Measurements from ENCODE around the gene IMPACT. TPM values are rescaled to one million over a fixed set of nuclear protein-coding genes. Genes with fewer than 3 reads are reported as not detected.

The IMPACT gene
- total RNA-seq (2022) (25.8 and 29.9 TPM in 2 replicates), Bru-seq, nascent RNA (percentile 78 among the genes with signal in this experiment), BruChase-seq, experiment 1, labeled RNA remaining after a 6-hour chase (percentile 77 among the genes with signal in this experiment), BruChase-seq, experiment 2, labeled RNA remaining after a 2-hour chase (percentile 68 among the genes with signal in this experiment)
- long read RNA-seq, transcript IMPACT-201 (11 exons, 3,792 nt) = major isoform, 22 of 28 reads
- long read RNA-seq, partial matches to known transcripts = 2 of 28 reads
- long read RNA-seq, other reads (novel, unspliced or antisense) = 4 of 28 reads

GRCh38 chr18:24426398-24427294 is at the start of gene IMPACT:
Gene IMPACT (plus strand): TSS chr18:24426670. CDS start chr18:24426757, 87 bp downstream.
- peaks cover 23% of the 10 kb centered on the region for H3K36me3 Mint-ChIP-seq (ENCODE audit: insufficient read depth, unreplicated experiment)
- DNase-seq = peak; percentile 94
- H3K27me3 Mint-ChIP-seq (ENCODE audit: unreplicated experiment) = peaks cover 24% of the 10 kb centered on the region
- intact Hi-C loops (cut with micrococcal nuclease; ENCODE audit: unreplicated experiment) = no loop called here
- H3K27ac Mint-ChIP-seq (ENCODE audit: unreplicated experiment) = peak within 1 kb of the TSS; percentile 98
- no peaks in the 10 kb centered on the region for H3K4me1 Mint-ChIP-seq (ENCODE audit: low read depth, unreplicated experiment)
- CTCF ChIA-PET = interaction anchor here (0.6 to 1.4 kb wide), 6 partner anchors 16 to 1282 kb away, joined by 3 to 5 read pairs (median 3); partner anchors contain the start of gene OSBPL1A
- H3K4me3 Mint-ChIP-seq (ENCODE audit: low read depth, unreplicated experiment) = peak within 1 kb of the TSS; percentile 87
- TF ChIP-seq CTCF (IDR thresholded peaks at IDR 0.05; ENCODE audit: unreplicated experiment) = no peak
- H3K9me3 Mint-ChIP-seq (ENCODE audit: low read depth, unreplicated experiment) = no peaks in the 10 kb centered on the region
- BruUV-seq (replicated peaks) = no TSS peak

- intact Hi-C loops (cut with micrococcal nuclease; ENCODE audit: unreplicated experiment) = no loop called here
- Mint-ChIP-seq H3K4me3 (ENCODE audit: low read depth, unreplicated experiment) (no peak overlapping the region), H3K27me3 (ENCODE audit: unreplicated experiment) (no peaks in the 10 kb centered on the region), H3K4me1 (ENCODE audit: low read depth, unreplicated experiment) (peaks cover 7% of the 10 kb centered on the region), H3K9me3 (ENCODE audit: low read depth, unreplicated experiment) (no peaks in the 10 kb centered on the region), H3K36me3 (ENCODE audit: insufficient read depth, unreplicated experiment) (no peaks in the 10 kb centered on the region), H3K27ac (ENCODE audit: unreplicated experiment) (no peak overlapping the region)
- no peak for TF ChIP-seq CTCF (IDR thresholded peaks at IDR 0.05; ENCODE audit: unreplicated experiment)
- CTCF ChIA-PET = interaction anchor here (0.6 kb wide), 2 partner anchors 17 to 61 kb away, joined by 3 to 5 read pairs; no protein-coding TSS in a partner anchor
- BruUV-seq (replicated peaks) = no TSS peak
- no peak for DNase-seq
Measured at GRCh38 chr18:24378598-24378997, 47.9 kb upstream of the IMPACT start.

GRCh38 chr18:24380163-24380747 is 46.2 kb upstream of the IMPACT start:
- H3K36me3 Mint-ChIP-seq (ENCODE audit: insufficient read depth, unreplicated experiment) = no peaks in the 10 kb centered on the region
- intact Hi-C loops (cut with micrococcal nuclease; ENCODE audit: unreplicated experiment) = no loop called here
- CTCF ChIA-PET = no interaction called here
- BruUV-seq (replicated peaks) = no TSS peak
- H3K27ac Mint-ChIP-seq (ENCODE audit: unreplicated experiment) = no peak overlapping the region
- H3K27me3 Mint-ChIP-seq (ENCODE audit: unreplicated experiment) = no peaks in the 10 kb centered on the region
- H3K9me3 Mint-ChIP-seq (ENCODE audit: low read depth, unreplicated experiment) = no peaks in the 10 kb centered on the region
- peaks cover 7% of the 10 kb centered on the region for H3K4me1 Mint-ChIP-seq (ENCODE audit: low read depth, unreplicated experiment)
- no peak overlapping the region for H3K4me3 Mint-ChIP-seq (ENCODE audit: low read depth, unreplicated experiment)
- no peak for DNase-seq
- TF ChIP-seq CTCF (IDR thresholded peaks at IDR 0.05; ENCODE audit: unreplicated experiment) = no peak

GRCh38 chr18:24381126-24381525 is 45.3 kb upstream of the IMPACT start:
- Mint-ChIP-seq H3K4me3 (ENCODE audit: low read depth, unreplicated experiment) (no peak overlapping the region), H3K27me3 (ENCODE audit: unreplicated experiment) (no peaks in the 10 kb centered on the region), H3K36me3 (ENCODE audit: insufficient read depth, unreplicated experiment) (no peaks in the 10 kb centered on the region), H3K27ac (ENCODE audit: unreplicated experiment) (no peak overlapping the region), H3K9me3 (ENCODE audit: low read depth, unreplicated experiment) (no peaks in the 10 kb centered on the region), H3K4me1 (ENCODE audit: low read depth, unreplicated experiment) (peaks cover 7% of the 10 kb centered on the region)
- DNase-seq = no peak
- CTCF ChIA-PET = no interaction called here
- no TSS peak for BruUV-seq (replicated peaks)
- no peak for TF ChIP-seq CTCF (IDR thresholded peaks at IDR 0.05; ENCODE audit: unreplicated experiment)
- intact Hi-C loops (cut with micrococcal nuclease; ENCODE audit: unreplicated experiment) = no loop called here
